SJSA1 (cell line): ENCODE measurements around the gene INTS2. TPM values are rescaled to one million over a fixed set of nuclear protein-coding genes. Genes with fewer than 3 reads are reported as not detected.

ENCODE experiments used
- DNase-seq, 2 experiments: peaks; one replicate each; pipeline ENCODE4 v3.0.0-alpha.2; 2015 to 2020; ENCODE audit warnings: low spot score in 2 of 2, low read depth in 1 of 2
- H3K27ac ChIP-seq: fragments of 250-450 bp; sonication (Bioruptor Pico); 2 replicates; pipeline ENCODE4 v1.5.1; 2020; ENCODE audit warnings: mild to moderate bottlenecking, moderate library complexity
- H3K27me3 ChIP-seq: fragments of 250-450 bp; sonication (Bioruptor Pico); replicated peaks from 2 replicates; pipeline ENCODE4 v1.5.1; 2020; ENCODE audit warnings: mild to moderate bottlenecking, moderate library complexity
- H3K36me3 ChIP-seq: fragments of 250-450 bp; sonication (Bioruptor Pico); 2 replicates; pipeline ENCODE4 v1.5.1; 2020; ENCODE audit warnings: mild to moderate bottlenecking
- H3K4me1 ChIP-seq: fragments of 250-450 bp; sonication (Bioruptor Pico); replicated peaks from 2 replicates; pipeline ENCODE4 v1.6.1; 2021; ENCODE audit warnings: mild to moderate bottlenecking
- H3K4me3 ChIP-seq: fragments of 250-450 bp; sonication (Bioruptor Pico); 2 replicates; pipeline ENCODE4 v1.5.1; 2020; ENCODE audit warnings: mild to moderate bottlenecking
- H3K9me3 ChIP-seq: fragments of 250-450 bp; sonication (Bioruptor Pico); replicated peaks from 2 replicates; pipeline ENCODE4 v1.5.1; 2020; ENCODE audit warnings: mild to moderate bottlenecking
- total RNA-seq: library from RNA; depleted of rRNA; stranded (reverse); fragments of >200 nt; shearing (Covaris generic); gene quantifications from 2 replicates; pipeline ENCODE4 v1.2.3, GENCODE V29; 2014; rRNA removed

INTS2 gene
- total RNA-seq, 1 experiment from 2014 or later: 22.3 TPM

GRCh38 chr17:61818225-61818624, 109.6 kb downstream of the INTS2 start:
- DNase-seq: no peak
- H3K27me3 ChIP-seq: no peaks in the 10 kb centered on the region
- H3K27ac ChIP-seq: no peak overlapping the region
- H3K9me3 ChIP-seq: peaks cover 2% of the 10 kb centered on the region; the same call in 1 of the 2 replicates
- no peaks in the 10 kb centered on the region for H3K4me1 ChIP-seq
- H3K36me3 ChIP-seq: peaks cover 82% of the 10 kb centered on the region
- no peak overlapping the region for H3K4me3 ChIP-seq

- no peak overlapping the region for H3K27ac ChIP-seq
- H3K4me1 ChIP-seq: no peaks in the 10 kb centered on the region
- no peak for DNase-seq
- H3K9me3 ChIP-seq: peaks cover 2% of the 10 kb centered on the region; the same call in 1 of the 2 replicates
- no peak overlapping the region for H3K4me3 ChIP-seq
- H3K36me3 ChIP-seq: peaks cover 79% of the 10 kb centered on the region
- no peaks in the 10 kb centered on the region for H3K27me3 ChIP-seq
Measured at GRCh38 chr17:61817452-61817851, 110.3 kb downstream of the INTS2 start.

- peaks cover 2% of the 10 kb centered on the region; the same call in 1 of the 2 replicates for H3K9me3 ChIP-seq
- peaks cover 74% of the 10 kb centered on the region for H3K36me3 ChIP-seq
- H3K27me3 ChIP-seq: no peaks in the 10 kb centered on the region
- no peak overlapping the region for H3K4me3 ChIP-seq
- H3K4me1 ChIP-seq: no peaks in the 10 kb centered on the region
- no peak overlapping the region for H3K27ac ChIP-seq
- DNase-seq: no peak
Measured at GRCh38 chr17:61816538-61816937, 111.2 kb downstream of the INTS2 start.

GRCh38 chr17:61815863-61816503, 111.8 kb downstream of the INTS2 start:
- no peak for DNase-seq
- Histone ChIP-seq H3K4me3 (no peak overlapping the region), H3K27ac (no peak overlapping the region), H3K27me3 (no peaks in the 10 kb centered on the region), H3K9me3 (peaks cover under 1% of the 10 kb centered on the region; the same call in 1 of the 2 replicates), H3K4me1 (no peaks in the 10 kb centered on the region), H3K36me3 (peaks cover 74% of the 10 kb centered on the region)

Other genes with a start within 250 kb of the INTS2 start
- 31.2 and 53.2 TPM in 2 replicates for gene BRIP1, start 64.5 kb downstream of the INTS2 start, total RNA-seq
- gene MED13, start 137.3 kb upstream of the INTS2 start, total RNA-seq: 26.7 and 47.9 TPM in 2 replicates